Measurements from ENCODE around the gene TP53TG3C.
"Not testable (repeated sequence)": the region's sequence is repeated elsewhere in the genome, so short reads cannot be mapped to it uniquely, and the experiment has no call there.

TP53TG3C gene, protein sequence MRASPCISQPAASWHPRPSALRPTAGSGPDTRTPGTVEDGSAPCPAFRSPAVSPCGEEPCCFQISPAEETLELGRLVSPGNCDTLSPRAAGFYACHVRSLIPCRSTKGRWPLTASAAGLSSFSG

DNA sequence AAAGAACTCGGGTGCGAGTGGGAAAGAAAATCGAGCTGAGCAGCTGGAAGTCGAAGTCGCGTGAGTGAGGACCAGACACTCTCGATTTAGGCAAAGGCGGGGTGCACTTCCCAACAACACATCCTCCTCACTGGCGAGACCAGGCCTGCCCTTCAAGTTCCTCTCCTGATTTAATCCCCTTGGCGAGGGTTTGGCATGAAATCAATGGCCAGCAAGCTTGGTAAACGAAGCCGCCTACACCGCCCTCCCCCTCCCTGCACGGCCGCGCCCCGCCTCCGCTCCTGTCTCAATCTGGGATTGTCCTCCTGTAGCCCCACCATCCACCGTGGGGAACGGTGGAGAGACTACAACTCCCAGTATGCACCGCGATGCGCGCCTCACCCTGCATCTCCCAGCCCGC lies at the start of gene TP53TG3C:
TSS of gene TP53TG3C (plus strand) at position 301 of the 400 bp plus-strand sequence. CDS start at position 369, 68 bp downstream.
- DNase-seq, result not testable (repeated sequence)

All from fibroblast of skin of right quadriceps (primary cell).